GM20431 (cell line): ENCODE data around the gene PHC3.
"Not testable (repeated sequence)": the region's sequence is repeated elsewhere in the genome, so short reads cannot be mapped to it uniquely, and the experiment has no call there.

ENCODE experiments used
- in situ Hi-C: fragments of 300-500 bp; cut with MseI, MboI; formaldehyde crosslinking; loops from one replicate; pipeline ENCODE4 v1.15.0; 2020; ENCODE audit warnings: low sequenced_read_pairs; ENCODE audit not compliant: unreplicated experiment

The PHC3 gene

DNA sequence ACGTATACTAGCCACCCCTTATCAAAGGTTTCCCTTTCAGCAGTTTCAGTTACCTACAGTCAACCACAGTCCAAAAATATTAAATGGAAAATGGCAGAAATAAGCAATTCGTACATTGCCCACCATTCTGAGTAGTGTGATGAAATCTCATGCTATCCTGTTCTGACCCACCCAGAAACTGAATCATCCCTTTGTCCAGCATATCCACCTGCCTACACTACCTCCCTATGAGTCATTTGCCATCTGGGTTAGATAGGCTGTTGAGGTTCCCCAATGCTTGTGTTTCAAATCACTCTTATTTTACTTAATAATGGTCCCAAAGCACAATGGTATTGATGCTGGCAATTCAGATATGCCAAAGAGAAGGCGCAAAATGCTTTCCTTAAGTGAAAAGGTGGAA, 15.3 kb upstream of the PHC3 start:
- in situ Hi-C loops, result no loop called here

GRCh38 chr3:170195759-170196158, 14.2 kb upstream of the PHC3 start:
- in situ Hi-C loops, result not testable (repeated sequence)

- in situ Hi-C loops, result no loop called here
Observed at GRCh38 chr3:170189398-170190256, 8.1 kb upstream of the PHC3 start.

- in situ Hi-C loops, result no loop called here
Observed at GRCh38 chr3:170180079-170180907, 1.2 kb downstream of the PHC3 start.

GRCh38 chr3:170179432-170179831, 2.1 kb downstream of the PHC3 start:
- in situ Hi-C loops, result no loop called here

- in situ Hi-C loops, result no loop called here
Observed at GRCh38 chr3:170178651-170179050, 2.9 kb downstream of the PHC3 start.

DNA sequence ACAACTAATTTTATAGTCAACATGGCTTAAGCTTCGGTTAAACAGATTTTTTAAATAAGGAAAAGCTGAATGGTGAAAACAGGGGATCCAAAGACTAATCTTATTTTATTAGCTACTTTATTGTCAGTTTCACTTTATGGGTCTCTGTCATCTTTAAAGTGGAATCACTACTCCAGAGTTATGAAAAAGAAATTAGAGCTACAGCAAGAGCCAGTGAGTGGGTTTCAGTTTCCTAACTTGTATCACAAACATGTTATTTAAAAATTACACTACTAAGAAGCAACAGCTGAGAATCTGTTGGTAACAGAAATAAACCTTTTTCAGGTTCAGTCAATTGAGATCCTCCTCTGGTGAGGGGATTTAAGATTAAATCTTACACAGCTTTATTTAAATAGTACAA, 10.0 kb downstream of the PHC3 start:
- in situ Hi-C loops, result no loop called here

DNA sequence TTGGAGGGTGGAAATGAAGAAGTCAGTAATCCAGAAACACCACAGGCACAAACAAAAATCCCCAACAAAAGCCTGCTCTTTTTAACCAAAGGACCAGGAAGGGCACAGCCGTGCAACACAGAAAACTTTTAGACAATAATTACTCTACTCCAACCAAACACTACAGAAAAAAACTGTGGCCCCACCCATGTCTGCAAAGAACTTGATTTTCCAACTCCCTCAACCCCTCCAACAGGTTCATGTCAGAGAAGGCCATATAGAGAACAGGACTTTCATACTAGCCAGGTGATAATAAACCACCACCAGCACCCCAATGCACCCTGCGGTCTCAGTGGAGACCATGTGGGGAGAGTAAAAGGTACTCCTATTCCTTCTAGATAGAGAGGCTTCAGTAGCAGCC, 16.8 kb downstream of the PHC3 start:
- in situ Hi-C loops, result no loop called here

- in situ Hi-C loops, result no loop called here
Observed at GRCh38 chr3:170163956-170164645, 17.4 kb downstream of the PHC3 start.

DNA sequence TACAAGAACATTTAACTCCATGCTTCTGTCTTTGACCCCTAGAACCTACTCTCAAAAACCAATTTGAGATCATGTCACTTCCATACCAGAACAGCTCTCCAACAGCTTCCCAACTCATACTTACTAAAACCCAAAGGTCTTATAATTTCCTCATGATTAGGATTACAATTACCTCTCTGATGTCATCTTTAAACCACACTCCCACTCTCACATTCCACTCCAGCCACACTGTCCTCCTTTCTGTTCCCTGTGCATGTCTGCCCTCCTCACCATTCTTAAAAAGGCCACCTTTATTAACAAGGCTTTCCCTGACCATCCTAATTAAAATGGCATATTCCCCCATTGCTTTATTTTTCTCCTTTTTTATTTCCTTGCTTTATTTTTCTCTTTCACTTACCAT, 18.9 kb downstream of the PHC3 start:
- in situ Hi-C loops, result no loop called here

DNA sequence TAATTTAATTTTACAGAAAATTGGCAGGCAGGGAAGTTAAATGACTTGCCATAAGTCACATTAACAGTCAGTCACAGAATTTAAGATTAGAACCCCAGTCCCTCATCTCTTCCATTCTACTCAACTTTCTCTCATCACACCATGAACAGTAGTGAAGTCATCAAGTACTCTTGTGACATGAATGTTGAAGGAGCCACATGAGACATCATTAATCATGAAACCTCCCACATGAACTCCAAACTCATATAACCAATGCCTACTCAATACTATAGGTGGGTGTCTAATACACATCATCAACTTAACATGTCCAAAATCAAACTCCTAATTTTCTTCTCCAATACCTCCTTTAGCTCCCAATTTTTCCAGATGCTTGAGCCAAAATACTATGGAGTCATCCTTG, 19.5 kb downstream of the PHC3 start:
- in situ Hi-C loops, result no loop called here

- in situ Hi-C loops, result no loop called here
Observed at GRCh38 chr3:170159933-170160332, 21.6 kb downstream of the PHC3 start.

DNA sequence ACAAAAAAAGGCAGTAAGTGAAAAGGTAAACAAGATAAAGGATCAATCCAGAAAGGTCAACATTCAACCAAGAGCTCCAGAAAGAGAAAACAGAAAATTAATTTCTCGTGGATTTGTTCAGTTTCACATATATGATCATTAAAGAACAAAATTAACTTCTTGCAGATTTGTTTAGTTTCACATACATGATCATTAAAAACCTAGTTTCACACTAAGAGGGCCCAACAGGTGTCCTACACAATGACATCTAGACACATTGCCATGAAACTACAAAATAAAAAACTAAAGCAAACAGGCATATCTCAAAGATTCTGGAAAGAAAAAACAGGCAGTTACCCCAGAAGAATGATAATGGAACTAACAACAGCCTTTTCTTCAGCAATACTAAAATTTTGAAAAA, 22.1 kb downstream of the PHC3 start:
- in situ Hi-C loops, result no loop called here

DNA sequence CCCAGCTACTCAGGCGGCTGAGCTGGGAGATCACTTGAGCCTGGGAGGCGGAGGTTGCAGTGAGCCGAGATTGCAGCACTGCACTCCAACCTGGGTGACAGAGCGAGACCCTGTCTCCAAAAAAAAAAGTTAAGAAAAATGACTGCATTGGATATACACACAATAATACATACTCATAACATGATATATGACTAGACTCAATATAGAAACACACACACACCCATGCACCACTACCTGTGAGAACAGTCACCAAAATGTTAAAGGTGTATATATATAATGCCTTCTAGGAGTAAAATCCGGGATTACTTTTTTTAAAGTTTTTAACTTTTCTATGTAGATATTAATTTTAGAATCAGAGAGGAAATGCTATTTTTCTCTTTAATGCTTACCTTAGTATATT, 25.9 kb downstream of the PHC3 start:
- in situ Hi-C loops, result no loop called here

GRCh38 chr3:170154569-170155143, 26.9 kb downstream of the PHC3 start:
- in situ Hi-C loops, result no loop called here

- in situ Hi-C loops, result no loop called here
Observed at GRCh38 chr3:170154084-170154483, 27.4 kb downstream of the PHC3 start.

DNA sequence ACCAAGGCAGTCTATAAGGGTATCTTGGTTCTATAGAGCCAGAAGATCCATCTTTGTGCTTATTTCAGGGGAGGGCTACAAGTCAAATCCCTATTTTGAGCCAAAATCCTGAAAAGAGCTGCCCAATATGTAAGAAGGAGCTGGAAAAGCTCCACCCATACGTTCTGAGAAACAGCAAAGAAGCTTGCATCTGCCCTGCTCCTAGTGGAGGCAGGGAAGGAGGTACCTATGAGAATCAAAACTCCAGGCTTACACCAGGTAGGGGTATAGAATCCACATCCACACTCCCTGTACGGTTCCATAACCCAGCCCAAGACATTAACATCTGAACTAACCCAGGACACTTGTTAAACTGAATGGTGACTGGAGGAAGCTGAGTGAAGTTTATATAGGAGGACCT, 30.0 kb downstream of the PHC3 start:
- in situ Hi-C loops, result no loop called here

GRCh38 chr3:170149016-170149415, 32.5 kb downstream of the PHC3 start:
- in situ Hi-C loops, result no loop called here

DNA sequence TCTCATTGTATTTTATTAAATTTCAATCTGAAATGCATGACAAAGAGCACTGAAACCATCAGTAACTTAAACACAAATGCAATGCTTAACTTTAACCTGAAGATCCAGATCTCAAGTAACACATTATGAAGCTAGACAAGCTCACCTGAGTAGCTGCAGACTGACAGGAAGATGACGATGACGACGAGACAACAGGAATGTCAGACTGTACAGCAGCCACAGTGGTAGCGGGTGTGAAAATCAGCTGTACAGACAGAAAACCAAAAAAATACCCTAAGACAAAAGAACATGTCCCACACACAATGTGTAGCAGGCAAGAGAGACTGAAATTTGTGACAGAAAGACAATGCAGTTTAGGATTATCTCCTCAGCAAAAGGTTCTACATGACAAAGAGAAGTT, 36.3 kb downstream of the PHC3 start:
- in situ Hi-C loops, result no loop called here

GRCh38 chr3:170144437-170144843, 37.1 kb downstream of the PHC3 start:
- in situ Hi-C loops, result no loop called here
